Gastrocnemius medialis (tissue), 4 donors: Measurements from ENCODE around the gene LITAF. TPM values are rescaled to one million over a fixed set of nuclear protein-coding genes. Genes with fewer than 3 reads are reported as not detected.

Experiments used
- ATAC-seq, 2 donors: fragments of 150-250 bp; one replicate each; pipeline ENCODE4 v1.9.1; 2016
- DNase-seq, 2 donors: peaks; one replicate each; pipeline ENCODE4 v3.0.0-alpha.2; 2019
- H3K27ac ChIP-seq, 4 donors: fragments of 200-600 bp; sonication (generic); 1 replicate in 1 of 4; 2 replicates in 3 of 4; pipeline ENCODE4 v1.5.1; 2016 to 2018; ENCODE audit warnings: mild to moderate bottlenecking in 2 of 4, moderate library complexity in 1 of 4
- H3K27me3 ChIP-seq, 3 donors: fragments of 200-600 bp; sonication (generic) in 2 of 3; 1 replicate in 1 of 3; 2 replicates in 2 of 3; pipeline versions ENCODE4 v1.5.1 to v1.6.0; 2016 to 2019; ENCODE audit warnings: mild to moderate bottlenecking in 1 of 3, moderate library complexity in 1 of 3
- H3K36me3 ChIP-seq, 2 donors: fragments of 200-600 bp; sonication (generic) in 1 of 2; one replicate each; pipeline ENCODE4 v1.5.1; 2017 to 2018
- H3K4me1 ChIP-seq, 2 donors: fragments of 200-600 bp; sonication (generic) in 1 of 2; one replicate each; pipeline ENCODE4 v1.5.1; 2016 to 2017; ENCODE audit warnings: mild to moderate bottlenecking in 2 of 2
- H3K4me3 ChIP-seq, 4 donors: fragments of 200-600 bp; sonication (generic) in 3 of 4; 1 replicate in 1 of 4; 2 replicates in 3 of 4; pipeline ENCODE4 v1.5.1; 2016 to 2019; ENCODE audit warnings: mild to moderate bottlenecking in 2 of 4
- H3K9me3 ChIP-seq, 3 donors: fragments of 200-600 bp; sonication (generic) in 2 of 3; 1 replicate in 1 of 3; 2 replicates in 2 of 3; pipeline ENCODE4 v1.5.1; 2016 to 2019
- CTCF ChIP-seq, 5 experiments: fragments of 450-650 bp in 3 of 5; fragments of 200-600 bp in 2 of 5; sonication (generic) in 2 of 5; IDR thresholded peaks in 4 of 5; conservative IDR thresholded peaks in 1 of 5; 1 replicate in 4 of 5; 2 replicates in 1 of 5; pipeline ENCODE4 v1.5.1; 2016 to 2019; ENCODE audit warnings: antibody characterized with exemption in 5 of 5, mild to moderate bottlenecking in 3 of 5, moderate library complexity in 3 of 5
- POLR2A ChIP-seq, 2 donors: fragments of 450-650 bp; IDR thresholded peaks; one replicate each; pipeline ENCODE4 v1.6.1; 2017; ENCODE audit warnings: antibody characterized with exemption in 2 of 2, mild to moderate bottlenecking in 2 of 2, moderate library complexity in 2 of 2
- in situ Hi-C, 4 donors: fragments of 200-750 bp; cut with MboI; loops; one replicate each; pipeline versions ENCODE4 v1.15.0 to v1.8.0; 2017; ENCODE audit warnings: low sequenced_read_pairs in 4 of 4
- intact Hi-C: fragments of 100-400 bp; cut with DNase I; formaldehyde crosslinking; loops from one replicate; pipeline ENCODE4 v1.15.1; 2023; ENCODE audit warnings: low total_unique reads
- total RNA-seq, 4 donors: library from RNA; depleted of rRNA; stranded (reverse); fragments of >200 nt; gene quantifications; one replicate each; pipeline versions ENCODE4 v1.1.0 to v1.2.3, GENCODE V29; 2016

The LITAF gene
- total RNA-seq, 4 donors from 2014 or later = 11.2 to 30.1 (median 19.4) TPM

GRCh38 chr16:11585460-11586377, 1.0 kb downstream of the LITAF start:
- intact Hi-C loops = loop anchor here (2.0 kb wide), 1 partner anchor 55 kb away; no protein-coding TSS in a partner anchor
- in situ Hi-C loops = no loop called here
- Histone ChIP-seq H3K27me3 (peaks cover 0 to 5% (median 0%) of the 10 kb centered on the region in 3 donors), H3K27ac (peak overlapping the region; percentile 72 to 88 (median 83)), H3K4me1 (peaks cover 0 to 11% of the 10 kb centered on the region in 2 donors), H3K4me3 (peak overlapping the region; percentile 60 to 88 (median 70)), H3K36me3 (no peaks in the 10 kb centered on the region), H3K9me3 (no peaks in the 10 kb centered on the region)
- TF ChIP-seq CTCF (IDR thresholded peaks at IDR 0.05 in 4 of 5, conservative IDR thresholded peaks at IDR 0.05 in 1 of 5) (no peak), POLR2A (IDR thresholded peaks at IDR 0.05) (peak; percentile 15 to 17)
- DNase-seq (peak in 1 of 2 donors; percentile 34), ATAC-seq (peak in 1 of 2 donors; percentile 39)

- intact Hi-C loops (no loop called here), in situ Hi-C loops (no loop called here)
- Histone ChIP-seq H3K4me1 (peaks cover 0 to 11% of the 10 kb centered on the region in 2 donors), H3K27me3 (peaks cover 0 to 5% (median 0%) of the 10 kb centered on the region in 3 donors), H3K27ac (peak overlapping the region; percentile 50 to 88 (median 83)), H3K9me3 (no peaks in the 10 kb centered on the region), H3K36me3 (no peaks in the 10 kb centered on the region), H3K4me3 (peak overlapping the region in 1 of 4 donors; percentile 25)
- TF ChIP-seq POLR2A (IDR thresholded peaks at IDR 0.05) = no peak
- no peak for TF ChIP-seq CTCF (IDR thresholded peaks at IDR 0.05 in 4 of 5, conservative IDR thresholded peaks at IDR 0.05 in 1 of 5)
- DNase-seq (no peak), ATAC-seq (peak; percentile 11 to 19)
Observed at GRCh38 chr16:11583889-11584565, 2.7 kb downstream of the LITAF start.

GRCh38 chr16:11583166-11583565, 3.6 kb downstream of the LITAF start:
- H3K36me3 ChIP-seq = no peaks in the 10 kb centered on the region
- TF ChIP-seq POLR2A (IDR thresholded peaks at IDR 0.05) = no peak
- no peak for TF ChIP-seq CTCF (IDR thresholded peaks at IDR 0.05 in 4 of 5, conservative IDR thresholded peaks at IDR 0.05 in 1 of 5)
- H3K9me3 ChIP-seq = no peaks in the 10 kb centered on the region
- H3K4me1 ChIP-seq = peaks cover 0 to 11% of the 10 kb centered on the region in 2 donors
- in situ Hi-C loops (no loop called here), intact Hi-C loops (no loop called here)
- DNase-seq (no peak), ATAC-seq (no peak)
- H3K4me3 ChIP-seq = no peak overlapping the region
- H3K27me3 ChIP-seq = peaks cover 0 to 5% (median 0%) of the 10 kb centered on the region in 3 donors
- H3K27ac ChIP-seq = peak overlapping the region; percentile 32 to 88 (median 67)

- Histone ChIP-seq H3K27ac (peak overlapping the region in 2 of 4 donors; percentile 84 to 88), H3K27me3 (peaks cover 0 to 3% (median 0%) of the 10 kb centered on the region in 3 donors), H3K4me1 (peaks cover 0 to 12% of the 10 kb centered on the region in 2 donors), H3K9me3 (no peaks in the 10 kb centered on the region), H3K36me3 (no peaks in the 10 kb centered on the region), H3K4me3 (no peak overlapping the region)
- ATAC-seq (no peak), DNase-seq (no peak)
- intact Hi-C loops (no loop called here), in situ Hi-C loops (no loop called here)
- TF ChIP-seq CTCF (IDR thresholded peaks at IDR 0.05 in 4 of 5, conservative IDR thresholded peaks at IDR 0.05 in 1 of 5) (no peak), POLR2A (IDR thresholded peaks at IDR 0.05) (no peak)
Observed at GRCh38 chr16:11582157-11582814, 4.4 kb downstream of the LITAF start.
